Psoas muscle (tissue), 8 donors: ENCODE data around the gene C5AR1. TPM values are rescaled to one million over a fixed set of nuclear protein-coding genes. Genes with fewer than 3 reads are reported as not detected.
"Not testable (repeated sequence)": the region's sequence is repeated elsewhere in the genome, so short reads cannot be mapped to it uniquely, and the experiment has no call there.

ENCODE experiments used
- ATAC-seq, 4 donors: fragments of 200-7000 bp; cut with Tn5 transposase; one replicate each; pipeline ENCODE4 v1.9.1; 2020; ENCODE audit warnings: moderate library complexity in 3 of 4, mild to moderate bottlenecking in 2 of 4
- DNase-seq, 2 donors: peaks; one replicate each; pipeline ENCODE4 v3.0.0-alpha.2; 2020
- H3K27ac ChIP-seq: fragments of 200-600 bp; one replicate; pipeline ENCODE4 v1.8.0; 2022
- H3K27me3 ChIP-seq, 3 donors: fragments of 200-600 bp in 1 of 3; one replicate each; pipeline versions ENCODE4 v1.6.1 to v1.8.0; 2013 to 2022; ENCODE audit warnings: low read length in 2 of 3, mild to moderate bottlenecking in 2 of 3, moderate library complexity in 1 of 3; ENCODE audit not compliant: insufficient read depth in 3 of 3
- H3K36me3 ChIP-seq, 2 donors: fragments of 200-600 bp in 1 of 2; one replicate each; pipeline versions ENCODE4 v1.6.1 to v1.8.0; 2013 to 2022; ENCODE audit warnings: low read depth in 1 of 2, mild to moderate bottlenecking in 1 of 2, moderate library complexity in 1 of 2; ENCODE audit not compliant: insufficient read depth in 1 of 2
- H3K4me1 ChIP-seq: fragments of 200-600 bp; one replicate; pipeline ENCODE4 v1.8.0; 2022
- H3K4me3 ChIP-seq: fragments of 200-600 bp; one replicate; pipeline ENCODE4 v1.8.0; 2022; ENCODE audit warnings: mild to moderate bottlenecking
- H3K9me3 ChIP-seq: fragments of 200-600 bp; one replicate; pipeline ENCODE4 v1.8.0; 2022
- CTCF ChIP-seq: fragments of 200-600 bp; IDR thresholded peaks from one replicate; pipeline ENCODE4 v1.8.0; 2022; ENCODE audit warnings: antibody characterized with exemption
- WGBS, 3 donors: extraction: QIAGEN DNeasy Blood & Tissue Kit; methylation state at CpG; one replicate each; pipeline versions ENCODE4 v1.1.6 to v1.1.7; 2013; 5-methylcytosine and 5-hydroxymethylcytosine counted together
- intact Hi-C, 2 donors: fragments of 100-400 bp; cut with DNase I; formaldehyde crosslinking; loops; one replicate each; pipeline versions ENCODE4 v1.11.0 to v1.14.2; 2022
- polyA plus RNA-seq, 3 donors: library from polyadenylated mRNA; stranded (reverse); fragments of 200-250 nt; gene quantifications; one replicate each; pipeline ENCODE4 v1.2.3, GENCODE V29; 2013
- total RNA-seq, 4 donors: library from RNA; stranded (reverse); fragmentation: NEBNext Ultra II Directional in 2 of 4; extraction: Animal tissue kit (Norgen Biotek cat#: 25700) in 2 of 4; gene quantifications; one replicate each; pipeline versions ENCODE4 v1.2.1 to v1.2.4, GENCODE V29; 2021 to 2023
- donor health status: healthy with polysubstance abuse.
- donor health status: DM: no; HTN: no; CAD: no; lungs with moderate emphysema.
- donor health status: Bipolar disorder and iron deficiency.
- donor health status: healthy.
- donor health status: DM: yes; HTN: yes; CAD: no.
- donor health status: DM: no; HTN: no; CAD: no.
- donor health status: DM: no; HTN: no; CAD: no.
- donor health status: DM: yes; HTN: yes; CAD: no.

C5AR1 gene
- total and polyA plus RNA-seq, 7 donors, result 0.64 to 6.3 (median 2.4) TPM

- DNase-seq (no peak), ATAC-seq (no peak)
- TF ChIP-seq CTCF, result no peak
- Histone ChIP-seq H3K27ac (no peak overlapping the region), H3K9me3 (no peaks in the 10 kb centered on the region), H3K36me3 (no peaks in the 10 kb centered on the region), H3K4me1 (no peaks in the 10 kb centered on the region), H3K4me3 (no peak overlapping the region), H3K27me3 (peaks cover 0 to 3% (median 0%) of the 10 kb centered on the region in 3 donors)
- 87 to 92% (median 87%) methylated on average over 4 of the region's 4 CpGs for WGBS, 3 donors
- intact Hi-C loops, result no loop called here
Measured at GRCh38 chr19:47341734-47342133, 32.1 kb downstream of the C5AR1 start.

GRCh38 chr19:47343194-47343802 is 33.6 kb downstream of the C5AR1 start:
- no peak for TF ChIP-seq CTCF
- H3K4me1 ChIP-seq, result no peaks in the 10 kb centered on the region
- WGBS, 3 donors, result 79 to 81% (median 80%) methylated on average over 11 of the region's 11 CpGs
- ATAC-seq (no peak), DNase-seq (no peak)
- peaks cover 0 to 3% (median 0%) of the 10 kb centered on the region in 3 donors for H3K27me3 ChIP-seq
- no peak overlapping the region for H3K27ac ChIP-seq
- H3K36me3 ChIP-seq, result no peaks in the 10 kb centered on the region
- no peak overlapping the region for H3K4me3 ChIP-seq
- no peaks in the 10 kb centered on the region for H3K9me3 ChIP-seq
- intact Hi-C loops, result no loop called here

GRCh38 chr19:47344425-47344824 is 34.8 kb downstream of the C5AR1 start:
- Histone ChIP-seq H3K27me3 (peaks cover 0 to 3% (median 0%) of the 10 kb centered on the region in 3 donors), H3K9me3 (no peaks in the 10 kb centered on the region), H3K4me1 (no peaks in the 10 kb centered on the region), H3K4me3 (no peak overlapping the region), H3K27ac (no peak overlapping the region), H3K36me3 (no peaks in the 10 kb centered on the region)
- TF ChIP-seq CTCF, result no peak
- intact Hi-C loops, result no loop called here
- DNase-seq (no peak), ATAC-seq (no peak)
- WGBS, 3 donors, result 76 to 88% (median 77%) methylated on average over 1 of the region's 1 CpG

- intact Hi-C loops, H3K36me3 ChIP-seq, H3K9me3 ChIP-seq, H3K4me1 ChIP-seq, DNase-seq, H3K27ac ChIP-seq, H3K4me3 ChIP-seq, ATAC-seq, H3K27me3 ChIP-seq: not testable (repeated sequence)
- WGBS, 3 donors, result 87 to 92% (median 89%) methylated on average over 6 of the region's 6 CpGs
Measured at GRCh38 chr19:47346024-47346423, 36.4 kb downstream of the C5AR1 start.

- 3 to 4% (median 3%) methylated on average over 61 to 63 of the region's 63 CpGs for WGBS, 3 donors
Measured at GRCh38 chr19:47348819-47349795, 39.4 kb downstream of the C5AR1 start, which contains the start of gene DHX34. Gene DHX34, plus strand, starts transcription at chr19:47349315. Its CDS starts 3,716 bp downstream, at chr19:47353031.

More at GRCh38 chr19:47348819-47349795, 39.4 kb downstream of the C5AR1 start, which contains the start of gene DHX34:
- intact Hi-C loops, result no loop called here
- ATAC-seq (peak; percentile 100), DNase-seq (peak; percentile 98 to 99)
- H3K4me3 ChIP-seq, result peak within 1 kb of the TSS; percentile 79
- H3K9me3 ChIP-seq, result no peaks in the 10 kb centered on the region
- H3K27ac ChIP-seq, result peak within 1 kb of the TSS; percentile 83
- peaks cover 5% of the 10 kb centered on the region for H3K4me1 ChIP-seq
- no peaks in the 10 kb centered on the region for H3K27me3 ChIP-seq
- peak; percentile 99 for TF ChIP-seq CTCF
- H3K36me3 ChIP-seq, result peaks cover 2 to 16% of the 10 kb centered on the region in 2 donors
